KG1 (cell line): ENCODE results near the gene CLIC5.
"Not testable (repeated sequence)": the region's sequence is repeated elsewhere in the genome, so short reads cannot be mapped to it uniquely, and the experiment has no call there.

ENCODE experiments used
- DNase-seq: peaks from one replicate; lab custom pipeline; 2025; lab: John Stamatoyannopoulos, UW

Gene CLIC5

DNA sequence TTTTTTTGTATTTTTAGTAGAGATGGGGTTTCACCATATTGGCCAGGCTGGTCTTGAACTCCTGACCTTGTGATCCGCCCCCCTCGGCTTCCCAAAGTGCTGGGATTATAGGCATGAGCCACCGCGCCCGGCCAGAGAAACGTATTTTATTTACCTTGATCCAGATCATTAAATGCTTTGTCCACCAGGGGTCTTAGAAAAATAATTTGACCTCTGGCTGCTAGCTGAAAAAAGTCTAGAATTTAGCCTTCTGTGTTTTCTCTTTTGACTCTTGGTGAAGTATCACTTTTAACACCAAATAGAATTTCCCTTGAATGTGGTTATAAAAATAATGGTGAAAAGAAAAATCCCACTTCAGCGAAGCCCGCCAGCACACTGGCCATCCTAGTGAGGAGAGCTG, 89.2 kb downstream of the CLIC5 start:
- not testable (repeated sequence) for DNase-seq

DNA sequence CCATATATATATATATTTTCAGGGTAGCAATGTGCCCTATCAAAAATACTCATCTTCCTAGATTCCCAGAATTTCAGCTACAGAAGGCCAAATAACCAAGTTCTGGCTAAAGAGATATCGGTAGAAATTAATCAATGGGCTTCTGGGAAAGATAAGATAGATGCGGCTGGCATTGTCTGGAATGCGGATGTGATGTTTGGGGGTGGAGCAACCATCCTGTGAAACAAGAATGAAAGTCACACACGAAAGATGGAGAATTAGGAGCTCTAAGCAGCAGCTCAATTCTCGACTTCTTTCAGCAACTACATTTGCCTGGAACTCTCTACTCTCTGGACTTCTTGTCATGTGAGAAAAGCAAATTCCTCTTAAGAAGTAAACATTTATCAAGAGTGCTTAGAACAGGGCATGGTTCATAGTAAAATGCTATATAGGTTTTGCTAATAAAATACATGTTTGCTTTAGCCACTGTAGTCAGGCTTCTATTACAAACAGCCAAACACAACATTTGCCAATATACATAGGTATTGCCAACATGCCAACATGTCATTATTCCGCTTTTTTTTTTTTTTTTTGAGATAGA, 90.8 kb downstream of the CLIC5 start:
- DNase-seq: no peak

DNA sequence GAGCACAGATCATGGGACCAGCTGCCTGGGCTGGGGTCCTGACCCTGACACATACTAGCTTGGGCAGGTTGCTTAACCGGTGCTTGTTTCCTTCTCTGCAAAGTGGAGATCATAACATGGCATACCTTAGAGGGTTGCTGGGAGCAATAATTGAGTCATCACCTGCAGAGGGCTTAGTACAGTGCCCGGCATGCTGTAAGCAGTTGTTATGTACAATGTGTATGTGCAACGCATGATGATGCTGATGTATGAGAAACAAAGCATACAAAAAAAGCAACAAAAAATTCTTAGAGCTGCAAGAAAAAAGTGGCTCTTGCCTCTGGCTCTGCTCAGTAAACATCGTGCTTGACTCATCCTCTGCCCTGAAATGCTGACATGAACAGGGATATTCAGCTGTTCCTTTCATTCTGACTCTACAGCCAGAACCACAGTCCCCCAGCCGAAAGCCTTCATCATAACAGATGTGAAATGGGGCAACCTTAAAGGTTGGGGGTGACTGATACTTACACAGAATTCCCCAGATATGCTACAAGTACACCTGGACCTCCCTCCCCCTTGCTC, 91.7 kb downstream of the CLIC5 start:
- no peak for DNase-seq

DNA sequence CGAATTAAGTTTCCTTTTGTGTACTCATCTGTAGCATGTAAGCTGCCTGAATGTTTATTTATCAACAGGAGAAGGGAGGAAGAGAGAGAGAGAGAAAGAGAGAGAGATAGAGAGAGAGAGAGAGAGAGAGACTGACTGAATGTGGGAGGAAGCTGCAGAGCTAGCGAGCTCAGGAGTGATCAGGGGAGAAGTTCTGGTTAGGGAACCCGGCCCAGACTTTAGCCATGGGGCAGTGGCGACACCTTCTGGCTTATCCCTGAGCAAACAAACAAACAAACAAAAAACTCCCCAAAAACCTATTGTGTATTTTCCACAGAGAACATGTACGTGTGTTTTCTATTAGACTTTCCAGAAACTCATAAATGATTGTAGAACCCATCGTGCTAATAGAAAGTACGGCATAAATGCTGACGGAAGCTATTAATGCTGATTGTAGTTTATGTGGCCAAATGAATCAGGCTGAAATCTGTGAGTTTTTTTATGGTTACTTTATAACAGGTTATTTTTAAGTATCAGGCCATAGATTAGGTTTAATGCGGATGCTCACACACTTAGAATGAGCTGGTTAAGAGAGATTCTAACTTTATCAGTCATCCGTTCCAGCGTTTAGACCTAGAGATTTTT, 92.8 kb downstream of the CLIC5 start:
- peak; percentile 25 for DNase-seq

DNA sequence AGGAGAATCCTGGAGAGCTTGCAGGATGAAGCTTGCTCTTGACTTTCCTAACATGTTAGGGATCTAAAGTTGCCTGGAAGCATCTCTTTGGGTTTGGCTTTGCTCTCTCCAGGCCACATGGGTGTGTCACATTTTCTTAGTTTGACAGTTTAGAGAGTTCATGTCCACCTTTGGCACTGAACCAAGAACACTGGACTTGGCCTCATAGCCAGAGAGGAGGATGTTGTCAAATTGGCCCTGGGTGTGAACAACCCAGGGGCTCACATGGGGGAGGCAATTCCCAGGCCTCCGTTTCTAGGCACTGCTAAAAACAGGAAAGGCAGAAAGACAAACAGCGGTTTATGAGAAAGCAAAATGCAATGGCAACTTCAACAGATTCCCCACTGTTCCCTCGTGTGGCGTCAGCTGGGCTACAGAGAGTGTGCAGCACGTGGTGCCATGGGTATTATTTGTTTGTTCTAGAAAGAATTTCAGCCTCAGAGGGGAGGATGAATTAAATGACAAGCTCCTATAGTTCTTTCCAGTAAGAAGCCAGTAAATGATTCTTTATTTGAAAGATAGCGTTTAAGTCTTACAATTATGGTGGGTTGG, 93.9 kb downstream of the CLIC5 start:
- no peak for DNase-seq

DNA sequence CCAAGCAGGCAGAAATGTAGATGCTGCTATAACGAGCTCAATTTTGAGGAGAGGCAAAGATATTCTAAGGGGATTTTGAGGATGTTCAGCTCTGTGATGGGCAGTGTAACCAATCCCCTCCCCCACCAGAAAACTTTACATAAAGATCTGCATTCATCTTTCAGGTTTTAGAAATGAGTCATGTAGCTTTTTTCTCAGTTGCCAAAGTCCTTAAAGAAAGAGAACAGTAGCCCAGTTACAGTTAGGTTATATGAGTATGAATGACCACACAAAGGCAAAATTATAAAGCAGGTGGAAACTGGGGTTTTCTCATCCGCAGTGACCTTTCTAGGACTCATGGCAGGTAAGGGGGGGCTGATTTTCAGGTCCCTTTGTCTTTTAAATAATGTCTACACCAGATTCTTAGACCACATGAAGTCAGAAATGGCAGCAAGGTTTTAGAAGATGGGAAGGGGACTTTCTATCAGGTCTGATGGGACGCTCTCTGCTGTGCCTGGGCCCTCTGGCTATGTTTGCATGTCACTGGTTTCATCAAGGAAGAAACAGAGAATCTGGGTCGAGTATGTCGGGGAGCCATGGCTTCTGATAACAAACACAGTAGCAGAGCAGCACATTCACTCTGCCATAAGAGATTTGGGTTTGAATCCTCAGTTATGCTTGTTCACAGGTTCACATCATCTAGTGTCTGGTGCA, 94.7 kb downstream of the CLIC5 start:
- no peak for DNase-seq

DNA sequence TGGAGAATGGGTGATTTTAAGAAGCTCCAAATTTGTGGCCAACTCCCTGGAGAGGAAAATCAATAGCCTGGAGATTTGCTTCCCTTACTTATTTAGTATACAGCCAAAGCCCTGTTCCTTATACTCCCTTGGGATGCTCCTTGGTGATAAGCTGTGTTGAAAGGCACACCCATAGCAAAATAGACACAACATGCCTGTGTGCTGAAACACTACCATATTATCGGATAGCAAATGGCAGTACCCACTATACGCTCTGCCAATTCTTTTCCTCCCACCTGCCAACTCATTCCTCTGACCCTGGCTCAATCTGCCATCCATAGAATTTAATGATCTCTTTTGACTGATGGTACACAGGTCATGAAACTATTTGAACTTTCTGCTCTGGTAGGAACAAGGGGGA, 98.2 kb downstream of the CLIC5 start:
- no peak for DNase-seq

DNA sequence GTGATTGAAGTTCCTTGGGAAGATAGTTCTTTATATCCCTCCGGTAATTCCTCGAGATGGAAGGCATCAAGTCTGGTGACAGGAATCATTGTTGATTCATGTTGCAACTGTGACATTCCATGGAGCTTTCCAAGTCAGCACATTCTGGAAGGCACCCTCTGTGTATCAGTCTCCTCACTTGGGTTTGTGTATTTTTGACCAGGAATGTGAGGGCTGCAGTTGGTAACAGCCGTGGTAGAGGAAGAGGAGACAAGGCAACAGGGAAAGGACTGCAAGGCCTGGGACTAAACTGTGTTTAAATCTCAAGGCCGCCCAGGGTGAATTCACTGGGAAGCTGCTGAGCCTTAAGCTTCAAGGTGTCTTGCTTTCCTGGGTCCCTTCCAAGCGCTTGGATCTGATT, 99.0 kb downstream of the CLIC5 start:
- DNase-seq: no peak

DNA sequence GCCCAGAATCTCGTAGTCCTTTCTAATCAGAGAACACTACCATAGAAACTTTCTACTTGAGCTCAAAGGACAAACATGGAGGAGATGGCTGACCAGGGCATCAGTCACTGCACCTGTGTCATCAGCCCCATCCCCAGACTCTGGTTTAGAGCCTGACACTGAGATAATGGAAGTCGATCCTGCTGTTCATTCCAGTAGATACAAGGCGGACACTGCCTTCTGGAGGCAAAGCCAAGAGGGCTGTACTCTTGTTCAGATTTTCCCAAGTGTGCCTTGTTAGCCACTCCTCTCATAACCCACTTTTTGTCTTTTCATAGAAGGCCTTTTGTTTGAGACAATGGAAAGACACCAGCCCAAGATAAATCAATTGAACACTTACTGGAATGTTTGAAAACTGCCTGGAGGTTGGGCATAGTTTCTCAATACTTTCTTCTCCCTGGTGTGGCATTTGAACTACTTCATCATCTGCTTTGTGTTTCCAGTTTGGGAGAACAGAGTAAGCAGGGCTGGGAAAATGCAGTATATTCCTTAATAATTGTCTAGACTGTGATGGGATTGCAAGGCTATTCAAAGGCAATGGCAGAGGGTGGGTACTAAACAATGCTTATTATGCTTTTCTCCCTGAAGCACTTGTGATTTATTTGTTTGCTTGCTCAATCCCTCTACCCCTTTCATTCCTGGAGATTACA, 99.7 kb downstream of the CLIC5 start:
- no peak for DNase-seq

DNA sequence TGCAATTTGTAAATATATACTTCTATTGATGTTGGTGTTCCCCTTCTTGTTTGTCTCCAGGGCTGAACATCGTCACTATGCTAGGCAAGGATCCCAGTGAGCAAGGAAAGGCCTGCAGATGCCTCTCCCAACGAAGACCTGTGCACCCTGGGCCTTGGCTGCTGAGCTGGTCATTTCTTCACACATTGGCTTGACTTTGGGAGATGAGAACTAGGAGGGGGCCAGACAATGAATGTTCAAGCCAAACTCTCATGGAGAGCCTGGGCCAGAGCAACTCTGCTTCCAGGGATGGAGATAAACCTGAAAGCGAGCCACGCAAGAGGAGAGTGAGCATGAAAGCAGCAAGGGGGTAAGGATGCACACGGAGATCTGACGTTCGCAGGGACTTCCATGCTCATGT, 104.0 kb downstream of the CLIC5 start:
- no peak for DNase-seq

DNA sequence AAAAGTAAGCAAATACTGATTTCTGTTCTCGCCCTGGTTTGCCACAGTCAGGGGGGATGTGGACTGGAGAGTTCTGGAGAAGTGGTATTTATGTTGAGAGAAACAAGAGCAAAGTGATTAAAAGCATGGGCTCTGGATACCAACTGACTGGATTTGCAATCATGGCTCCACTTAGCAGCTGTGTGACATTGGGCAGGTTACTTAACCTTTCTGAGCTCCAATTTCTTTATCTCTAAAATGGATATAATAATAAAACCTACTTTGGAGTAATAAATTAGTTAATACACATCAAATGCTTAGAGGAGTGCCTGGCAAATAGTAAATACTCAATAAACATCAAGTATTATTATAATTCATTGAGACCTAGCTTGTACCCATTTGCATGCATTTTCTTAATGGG, 111.7 kb downstream of the CLIC5 start:
- DNase-seq: no peak

DNA sequence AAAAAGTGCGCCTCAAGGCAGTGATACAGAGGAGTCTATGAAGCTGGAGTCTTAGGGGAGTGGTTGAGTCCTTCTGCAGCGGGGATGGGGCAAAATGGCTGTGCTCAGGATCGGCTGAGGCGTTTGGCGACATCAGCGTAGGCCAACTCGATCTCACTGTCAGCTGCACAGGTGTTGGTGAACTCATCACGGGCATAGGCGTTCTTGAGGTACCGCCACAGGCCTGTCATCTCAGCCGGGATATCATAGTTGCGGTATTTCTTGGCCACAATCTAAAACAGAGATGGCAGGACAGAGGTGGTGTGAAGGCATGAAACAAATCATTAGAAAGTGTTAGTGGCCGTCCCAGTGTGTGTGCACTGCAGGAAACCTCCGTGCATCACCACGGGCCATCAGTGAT, 112.7 kb downstream of the CLIC5 start:
- DNase-seq: no peak

DNA sequence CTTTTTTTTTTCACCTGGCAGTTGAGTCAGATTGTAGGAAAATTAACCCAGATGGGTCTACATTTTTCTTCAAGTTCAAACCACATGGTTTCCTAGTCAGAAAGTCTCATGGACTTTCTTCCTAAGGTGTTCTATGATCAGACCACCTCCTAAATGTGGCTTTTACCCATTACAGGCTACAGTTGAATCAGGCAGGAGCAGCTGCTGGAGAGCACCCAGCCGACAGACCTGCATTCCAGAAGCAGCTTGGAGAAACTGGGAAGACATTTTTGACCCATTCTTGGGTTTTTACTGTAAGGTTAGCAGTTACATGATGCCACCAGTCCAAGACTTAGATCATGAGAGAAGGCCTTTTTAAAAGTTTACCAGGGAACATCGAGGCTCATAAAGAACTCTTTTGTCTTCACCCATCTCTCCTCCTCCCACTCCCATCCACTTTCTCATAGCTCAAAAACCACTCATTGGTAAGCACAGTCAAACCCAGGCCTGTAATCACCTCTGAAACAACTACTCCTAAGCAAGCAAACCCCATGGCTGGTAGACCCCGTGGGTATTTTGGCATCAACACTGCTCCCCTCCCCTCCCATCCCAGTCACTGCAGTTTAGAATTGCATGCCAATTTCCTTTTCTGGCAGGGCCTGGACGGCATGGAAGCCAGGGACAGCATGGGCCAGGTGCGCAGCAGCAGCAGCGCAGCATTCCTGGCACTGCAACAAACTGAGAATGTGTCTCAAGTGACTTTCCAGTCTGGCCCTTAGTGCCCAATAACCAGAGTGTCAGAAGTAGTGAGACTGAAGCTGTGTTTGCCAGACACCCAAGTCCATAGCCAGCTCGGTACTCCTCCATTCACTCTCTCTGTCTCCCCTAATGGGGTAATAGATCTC, 113.7 kb downstream of the CLIC5 start:
- DNase-seq: no peak

DNA sequence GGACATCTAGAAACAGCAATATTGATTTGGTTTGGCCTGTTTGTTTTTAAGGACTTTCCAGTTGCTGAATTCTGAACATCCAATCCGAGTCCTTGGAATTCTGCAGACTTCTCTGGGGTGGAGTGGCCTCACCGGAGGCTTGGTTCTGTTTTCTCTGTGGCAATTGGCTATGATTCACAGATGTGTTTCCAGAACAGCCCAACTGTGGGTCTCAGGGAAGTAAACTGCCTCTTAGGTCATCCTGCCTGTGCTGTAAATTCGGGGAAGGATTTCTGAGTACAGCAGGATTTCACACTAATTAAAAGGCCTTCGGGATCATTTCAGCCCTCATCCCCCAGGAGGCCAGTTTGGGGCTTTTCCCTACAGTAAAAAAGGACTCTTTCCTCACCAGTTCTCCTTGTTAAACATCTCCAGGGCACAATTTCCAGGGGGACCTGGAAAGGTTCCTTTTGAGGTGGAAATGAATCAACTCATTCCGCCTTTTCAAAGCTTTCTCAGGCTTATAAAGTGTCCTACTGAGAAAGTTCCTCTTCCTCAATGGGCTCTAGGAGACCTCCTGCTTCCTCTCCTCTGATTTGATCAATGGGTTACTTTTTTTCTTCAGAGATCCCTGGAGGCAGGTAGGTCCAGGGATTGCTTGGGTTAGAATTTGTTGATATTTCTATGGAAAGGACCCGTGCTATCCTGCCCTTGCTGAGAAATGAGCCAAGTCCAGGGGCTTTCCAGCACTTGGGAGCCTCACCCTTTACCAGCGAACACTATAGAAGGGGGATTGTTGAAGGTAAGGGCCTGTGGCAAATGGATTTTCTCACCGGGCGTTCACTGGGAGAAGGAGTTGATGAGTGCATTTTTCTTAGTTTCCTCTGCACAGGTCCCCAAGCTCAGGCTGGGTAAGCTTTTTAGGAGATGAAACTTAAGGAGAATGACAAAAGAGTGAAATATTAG, 114.6 kb downstream of the CLIC5 start:
- no peak for DNase-seq

DNA sequence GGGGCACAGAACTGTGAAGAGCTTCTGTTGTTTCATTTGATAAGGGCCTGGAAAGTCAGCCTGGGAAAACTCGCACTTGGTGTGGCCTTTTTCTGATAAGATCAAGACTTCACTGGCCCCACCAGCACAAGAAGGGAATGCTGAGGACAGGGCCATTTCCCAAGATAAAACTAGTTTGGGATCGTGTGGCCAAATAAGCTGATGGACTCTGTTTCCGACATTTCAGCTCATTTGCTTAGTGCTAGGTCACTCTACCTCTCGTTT, 116.0 kb downstream of the CLIC5 start:
- no peak for DNase-seq

DNA sequence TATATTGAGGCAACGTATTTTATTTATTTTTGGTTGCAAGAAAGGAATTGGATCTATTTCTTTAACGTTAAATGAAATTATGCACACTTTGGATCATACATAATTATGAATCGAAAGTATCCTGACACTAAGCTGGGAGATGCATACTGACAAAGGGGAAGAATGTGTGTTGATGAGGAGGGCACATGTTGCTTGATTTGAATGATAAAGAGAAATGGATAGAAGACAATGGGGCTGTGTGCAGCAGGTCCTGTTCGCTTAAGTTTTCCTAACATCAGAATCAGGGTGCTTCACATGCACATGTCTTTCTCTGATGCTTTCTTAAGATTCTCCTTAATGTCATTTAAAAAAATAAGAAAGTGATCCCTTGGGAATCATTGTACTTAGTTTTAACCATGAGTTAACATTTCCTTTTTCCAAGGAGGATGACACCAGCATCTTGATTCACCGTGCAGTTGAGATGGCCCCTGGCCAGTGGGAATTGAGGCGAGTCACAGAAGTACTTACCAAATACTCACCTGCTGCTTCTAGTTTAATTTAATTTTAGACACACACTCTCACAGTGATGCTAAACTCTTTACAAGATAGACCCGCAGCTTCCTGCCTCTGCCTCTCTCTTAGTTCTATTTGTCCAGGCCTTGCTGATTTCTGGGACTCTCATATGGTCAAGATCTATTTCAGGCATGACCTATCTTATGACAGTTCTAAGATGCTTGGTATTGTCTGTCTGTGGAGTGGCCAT, 116.5 kb downstream of the CLIC5 start:
- DNase-seq: no peak

DNA sequence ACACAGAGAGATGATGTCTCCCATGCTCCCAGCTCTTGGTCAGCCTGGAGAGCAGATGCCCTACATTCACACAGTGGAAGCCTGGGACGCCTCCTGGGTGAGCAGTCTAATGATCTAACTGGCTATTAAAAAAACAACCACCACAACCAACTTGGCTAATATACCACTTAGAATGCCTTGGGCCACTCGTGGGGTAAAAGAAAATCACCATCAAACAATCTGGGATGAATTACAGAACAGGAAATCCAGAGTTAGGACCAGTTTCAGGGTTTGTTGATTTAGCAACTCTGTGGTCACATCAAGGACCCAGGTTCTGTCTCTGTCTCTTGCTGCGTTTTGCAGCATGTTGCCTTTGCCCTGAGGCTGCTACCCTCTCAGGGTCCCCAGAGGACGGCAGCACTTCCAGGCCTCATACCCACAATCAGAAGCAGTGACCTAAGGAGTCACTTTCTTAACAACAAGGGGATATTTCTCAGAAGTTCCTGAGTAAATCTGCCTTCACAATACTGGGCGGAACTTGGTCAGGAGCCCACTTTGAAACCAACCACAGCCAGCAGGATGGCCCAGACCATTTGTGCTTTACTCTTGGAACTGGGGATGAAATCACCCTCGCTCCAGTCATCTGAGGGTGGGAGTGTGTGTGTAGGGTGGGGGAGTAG, 118.7 kb downstream of the CLIC5 start:
- no peak for DNase-seq

DNA sequence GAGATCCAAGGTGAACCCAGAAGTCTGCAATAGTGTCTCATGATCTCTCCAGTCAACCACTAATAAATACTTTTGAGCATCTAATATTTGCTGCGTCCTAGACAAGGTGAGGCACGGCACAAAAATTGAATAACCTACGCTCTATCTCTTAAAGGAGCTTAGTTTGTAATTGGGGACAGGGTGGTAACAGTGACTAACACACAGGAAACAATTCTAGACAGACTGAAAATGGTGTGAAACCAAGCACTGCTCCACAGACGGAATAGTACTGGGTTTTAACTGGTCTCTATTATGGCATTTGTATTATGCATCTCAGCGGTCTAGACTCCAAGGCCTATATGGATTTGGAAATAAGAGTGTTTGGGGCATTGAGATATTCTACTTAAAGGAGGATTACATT, 120.1 kb downstream of the CLIC5 start:
- DNase-seq: no peak

DNA sequence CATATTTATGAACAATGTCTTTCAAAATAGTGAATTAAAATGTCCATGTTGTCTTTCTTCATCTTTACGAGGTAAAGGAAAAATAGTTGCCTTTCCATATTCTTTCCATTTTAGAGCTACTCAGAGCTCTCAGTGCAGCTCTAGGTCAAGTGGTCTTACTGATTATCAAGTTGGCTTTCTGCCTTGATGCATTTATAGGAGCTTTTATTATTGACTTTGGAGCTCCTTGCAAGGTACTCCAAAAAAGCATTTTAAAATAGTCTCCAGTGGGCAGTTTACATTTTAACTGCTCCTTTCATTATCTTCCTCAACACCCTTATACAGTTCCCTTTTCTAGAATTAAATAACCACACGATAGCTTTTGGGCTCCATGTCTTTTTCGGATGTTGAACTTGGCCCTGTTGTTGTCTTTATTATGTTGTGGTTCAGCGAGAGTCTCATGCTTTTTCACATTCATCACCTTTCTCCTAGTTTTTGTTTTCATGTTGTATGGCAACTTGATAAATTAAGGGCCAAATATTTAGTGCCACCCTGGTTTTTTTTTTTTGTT, 122.9 kb downstream of the CLIC5 start:
- DNase-seq: no peak
